A673 (cell line): ENCODE measurements around the gene MYEOV.

Experiments
- EZH2 ChIP-seq: fragments of 200-600 bp; sonication (generic); IDR thresholded peaks from 2 replicates; pipeline ENCODE4 v1.6.1; 2017; ENCODE audit warnings: borderline replicate concordance, low read depth, mild to moderate bottlenecking, mixed read lengths, antibody characterized with exemption, low read length; ENCODE audit not compliant: poor library complexity, severe bottlenecking
- TF ChIP-seq, protein P1 (sequence below): fragments of 300-800, 200-600 bp; sonication (generic); conservative IDR thresholded peaks from 2 replicates; pipeline ENCODE4 v1.5.1; 2017; ENCODE audit warnings: low read depth, mild to moderate bottlenecking, antibody characterized with exemption, low read length, moderate library complexity, mixed read lengths

DNA sequence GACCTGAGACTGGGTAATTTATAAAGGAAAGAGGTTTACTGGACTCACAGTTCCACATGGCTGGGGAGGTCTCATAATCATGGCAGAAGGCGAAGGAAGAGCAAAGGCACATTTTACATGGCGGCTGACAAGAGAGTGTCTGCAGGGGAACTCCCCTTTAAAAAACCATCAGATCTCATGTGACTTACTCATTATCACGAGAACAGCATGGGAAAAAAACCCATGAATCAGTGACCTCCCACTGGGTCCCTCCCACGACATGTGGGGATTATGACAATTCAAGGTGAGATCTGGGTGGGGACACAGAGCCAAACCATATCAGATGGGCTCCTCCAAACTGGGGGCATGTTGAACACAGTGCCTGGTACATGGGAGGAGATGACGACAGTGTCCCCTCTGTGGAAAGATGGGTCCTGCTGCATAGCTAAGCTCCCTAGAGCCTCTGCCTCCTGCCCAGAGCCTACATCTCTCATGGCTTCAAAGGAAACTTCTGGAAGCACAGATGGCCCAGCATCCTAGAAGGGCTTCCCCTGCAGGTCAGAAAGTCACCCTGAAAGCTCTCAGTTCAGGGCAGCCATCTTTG is 46.1 kb downstream of the MYEOV start:
- TF ChIP-seq, protein P1, sequence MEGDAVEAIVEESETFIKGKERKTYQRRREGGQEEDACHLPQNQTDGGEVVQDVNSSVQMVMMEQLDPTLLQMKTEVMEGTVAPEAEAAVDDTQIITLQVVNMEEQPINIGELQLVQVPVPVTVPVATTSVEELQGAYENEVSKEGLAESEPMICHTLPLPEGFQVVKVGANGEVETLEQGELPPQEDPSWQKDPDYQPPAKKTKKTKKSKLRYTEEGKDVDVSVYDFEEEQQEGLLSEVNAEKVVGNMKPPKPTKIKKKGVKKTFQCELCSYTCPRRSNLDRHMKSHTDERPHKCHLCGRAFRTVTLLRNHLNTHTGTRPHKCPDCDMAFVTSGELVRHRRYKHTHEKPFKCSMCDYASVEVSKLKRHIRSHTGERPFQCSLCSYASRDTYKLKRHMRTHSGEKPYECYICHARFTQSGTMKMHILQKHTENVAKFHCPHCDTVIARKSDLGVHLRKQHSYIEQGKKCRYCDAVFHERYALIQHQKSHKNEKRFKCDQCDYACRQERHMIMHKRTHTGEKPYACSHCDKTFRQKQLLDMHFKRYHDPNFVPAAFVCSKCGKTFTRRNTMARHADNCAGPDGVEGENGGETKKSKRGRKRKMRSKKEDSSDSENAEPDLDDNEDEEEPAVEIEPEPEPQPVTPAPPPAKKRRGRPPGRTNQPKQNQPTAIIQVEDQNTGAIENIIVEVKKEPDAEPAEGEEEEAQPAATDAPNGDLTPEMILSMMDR: no peak
- no peak for TF ChIP-seq EZH2
